ENCODE data around the gene GPR108.

- TF ChIP-seq CTCF (conservative IDR thresholded peaks at IDR 0.05; ENCODE audit: low read depth, low read length) (no peak), EZH2 (IDR thresholded peaks at IDR 0.05; ENCODE audit: borderline replicate concordance, low read depth, low read length, poor library complexity, severe bottlenecking) (no peak)
Observed at GRCh38 chr19:6687114-6687513, 50.3 kb downstream of the GPR108 start.
